Activated CD4-positive, CD25-positive, alpha-beta regulatory T cell (primary cell): ENCODE measurements around the gene UVSSA.

Source experiments
- DNase-seq, 4 experiments: peaks; one replicate each; lab custom pipeline; 2025; lab: John Stamatoyannopoulos, UW

The UVSSA gene

DNA sequence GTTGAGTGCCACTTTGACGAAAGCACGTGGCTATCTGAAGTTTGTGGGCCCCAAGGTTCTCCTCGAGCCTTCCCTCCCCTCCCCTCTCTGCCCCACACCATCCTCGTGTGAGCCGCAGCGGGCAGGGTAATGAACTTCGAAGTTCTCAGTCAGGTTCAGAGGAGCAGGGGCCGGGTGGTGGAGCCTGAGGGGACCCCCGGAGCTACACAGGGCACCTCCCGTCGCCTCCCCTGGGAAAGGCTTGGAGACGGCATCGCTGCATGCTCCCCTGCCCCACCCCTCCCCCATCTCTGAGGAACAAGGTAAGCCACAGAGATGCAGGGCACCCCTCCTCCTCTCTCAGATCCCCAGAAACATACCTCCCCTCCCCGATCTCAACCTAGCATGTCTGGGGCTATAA is 62.1 kb downstream of the UVSSA start:
- no peak for DNase-seq

DNA sequence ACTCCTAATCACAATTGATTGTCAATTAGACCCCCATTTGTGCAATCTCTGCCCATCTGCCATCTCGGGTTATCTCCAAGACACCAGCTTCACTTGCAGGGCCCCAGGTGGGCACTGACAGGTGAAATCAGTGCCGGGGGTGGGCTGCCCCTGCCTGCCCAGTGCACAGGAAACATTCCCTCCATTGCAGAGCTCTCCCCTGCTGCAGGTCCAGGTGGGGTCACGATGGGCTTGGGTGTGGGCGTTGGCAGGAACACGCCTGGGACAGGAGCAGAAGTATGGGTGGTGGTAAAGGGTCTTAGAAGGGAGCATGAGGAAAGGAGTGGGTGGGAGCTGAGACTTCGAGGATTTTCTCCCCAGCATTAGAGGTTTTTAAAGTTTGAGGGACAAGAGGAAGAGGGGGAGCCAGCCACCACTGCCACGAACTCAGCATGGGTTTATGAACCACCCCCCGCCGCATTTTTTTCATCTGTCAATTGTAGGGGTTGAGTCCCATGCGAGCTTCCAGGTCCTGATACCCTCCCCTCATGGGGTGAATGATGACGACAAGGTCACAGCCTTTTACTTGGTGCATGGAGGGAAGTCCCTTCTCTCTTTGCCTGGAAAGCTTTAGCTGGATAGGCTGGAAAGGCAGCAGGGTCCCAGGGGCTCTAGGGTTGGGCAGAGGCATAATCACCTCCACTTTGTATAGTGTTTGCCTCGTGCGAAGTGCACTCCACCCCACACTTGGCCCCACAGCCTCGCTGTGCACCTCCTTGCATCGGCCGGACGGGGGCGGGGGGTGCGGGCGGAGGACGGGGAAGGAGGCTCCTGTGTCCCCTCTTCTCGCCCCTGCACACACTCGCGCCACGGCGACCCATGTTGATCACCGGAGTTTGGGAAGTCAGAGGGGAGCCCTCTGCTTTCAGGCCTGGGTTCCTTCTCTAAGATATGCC is 62.8 kb downstream of the UVSSA start:
- DNase-seq, result no peak

- no peak for DNase-seq
Measured at GRCh38 chr4:1410491-1411325, 63.7 kb downstream of the UVSSA start.

DNA sequence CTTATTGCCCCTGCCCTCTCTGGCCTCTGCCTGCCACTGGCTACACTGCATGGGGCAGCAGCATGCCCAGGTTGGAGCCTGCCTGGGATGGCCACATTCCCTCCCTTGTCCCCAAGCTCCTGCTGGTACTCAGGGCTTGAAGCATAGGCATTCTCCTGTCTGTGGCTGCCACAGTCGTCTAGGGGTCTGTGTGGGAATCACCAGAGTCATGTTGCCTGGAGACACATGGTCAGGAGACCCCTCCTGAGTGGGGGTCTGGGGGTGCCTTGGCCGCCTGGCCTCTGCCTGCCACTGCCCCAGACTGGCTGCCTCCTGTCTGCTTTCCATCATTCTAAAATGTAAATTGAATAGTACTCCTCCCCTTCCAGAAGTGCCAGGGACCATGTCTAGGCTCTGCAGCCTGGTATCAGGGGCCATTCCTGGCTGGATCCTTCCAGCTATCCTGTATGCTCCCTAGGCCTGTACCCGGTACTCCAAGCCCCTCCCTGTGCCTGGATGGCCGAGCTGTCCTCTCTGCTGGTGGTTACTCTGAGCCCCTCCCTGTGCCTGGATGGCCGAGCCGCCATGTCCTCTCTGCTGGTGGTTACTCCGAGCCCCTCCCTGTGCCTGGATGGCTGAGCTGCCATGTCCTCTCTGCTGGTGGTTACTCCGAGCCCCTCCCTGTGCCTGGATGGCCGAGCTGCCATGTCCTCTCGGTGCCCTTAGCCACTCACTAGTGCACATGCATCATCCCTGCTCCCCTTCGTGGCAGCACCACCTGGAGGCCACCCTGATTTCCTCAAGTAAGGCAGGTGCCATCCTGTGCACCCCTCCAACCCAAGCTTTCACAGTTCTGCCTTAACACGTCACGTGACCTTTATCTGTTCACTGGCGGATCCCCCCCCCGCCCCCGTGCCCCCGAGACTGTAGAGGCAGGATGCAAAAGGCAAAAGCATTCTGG is 64.7 kb downstream of the UVSSA start:
- DNase-seq, result no peak

- no peak for DNase-seq
Measured at GRCh38 chr4:1412376-1413203, 65.6 kb downstream of the UVSSA start.

- DNase-seq, result no peak
Measured at GRCh38 chr4:1413204-1413663, 66.2 kb downstream of the UVSSA start.

DNA sequence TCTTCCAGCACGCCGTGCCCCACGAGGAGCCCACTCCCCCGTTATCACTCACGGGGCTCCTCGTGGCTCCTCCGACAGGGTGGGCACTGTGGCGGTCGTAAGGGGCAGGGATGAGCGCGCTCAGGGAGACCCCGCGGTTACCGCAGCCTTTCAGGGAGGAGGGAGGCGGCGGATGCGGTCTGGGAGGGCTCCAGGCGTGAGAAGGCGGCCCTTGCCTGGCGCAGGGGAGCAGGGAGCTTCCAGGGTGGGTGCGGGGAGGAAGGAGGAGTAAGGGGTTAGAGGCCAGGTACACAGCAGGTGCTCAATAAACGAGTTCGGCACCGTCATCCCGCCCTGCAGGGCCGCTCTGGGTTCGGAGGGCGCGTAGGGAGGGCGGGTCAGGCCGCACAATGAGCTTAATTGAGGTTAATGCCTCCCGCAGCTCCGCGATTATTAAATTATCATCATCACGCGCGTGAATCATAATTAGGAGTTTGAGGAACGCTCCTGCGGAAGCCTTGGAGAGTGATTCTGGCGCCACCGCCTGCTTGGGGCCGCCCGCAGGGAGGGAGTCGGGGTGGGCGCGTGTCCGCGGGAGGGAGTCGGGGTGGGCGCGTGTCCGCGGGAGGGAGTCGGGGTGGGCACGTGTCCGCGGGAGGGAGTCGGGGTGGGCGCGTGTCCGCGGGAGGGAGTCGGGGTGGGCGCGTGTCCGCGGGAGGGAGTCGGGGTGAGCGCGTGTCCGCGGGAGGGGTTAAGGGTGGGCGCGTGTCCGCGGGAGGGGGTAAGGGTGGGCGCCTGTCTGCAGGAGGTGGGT is 66.9 kb downstream of the UVSSA start:
- no peak for DNase-seq

- DNase-seq, result no peak
Measured at GRCh38 chr4:1414831-1415680, 68.0 kb downstream of the UVSSA start.

DNA sequence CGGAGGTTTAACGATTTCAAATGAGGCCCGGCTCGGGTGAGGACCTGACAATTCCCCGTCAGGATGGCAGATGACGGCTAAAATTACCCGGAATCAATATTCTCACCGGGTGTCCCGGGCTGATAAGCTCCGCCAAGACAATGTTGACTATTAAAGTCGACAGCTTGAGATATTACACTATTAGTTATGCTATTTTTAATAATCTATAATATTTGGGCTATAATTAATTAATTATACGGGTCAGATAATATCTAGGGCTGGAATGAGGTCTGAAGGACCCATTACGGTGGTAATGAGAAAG is 68.6 kb downstream of the UVSSA start:
- DNase-seq, result no peak

DNA sequence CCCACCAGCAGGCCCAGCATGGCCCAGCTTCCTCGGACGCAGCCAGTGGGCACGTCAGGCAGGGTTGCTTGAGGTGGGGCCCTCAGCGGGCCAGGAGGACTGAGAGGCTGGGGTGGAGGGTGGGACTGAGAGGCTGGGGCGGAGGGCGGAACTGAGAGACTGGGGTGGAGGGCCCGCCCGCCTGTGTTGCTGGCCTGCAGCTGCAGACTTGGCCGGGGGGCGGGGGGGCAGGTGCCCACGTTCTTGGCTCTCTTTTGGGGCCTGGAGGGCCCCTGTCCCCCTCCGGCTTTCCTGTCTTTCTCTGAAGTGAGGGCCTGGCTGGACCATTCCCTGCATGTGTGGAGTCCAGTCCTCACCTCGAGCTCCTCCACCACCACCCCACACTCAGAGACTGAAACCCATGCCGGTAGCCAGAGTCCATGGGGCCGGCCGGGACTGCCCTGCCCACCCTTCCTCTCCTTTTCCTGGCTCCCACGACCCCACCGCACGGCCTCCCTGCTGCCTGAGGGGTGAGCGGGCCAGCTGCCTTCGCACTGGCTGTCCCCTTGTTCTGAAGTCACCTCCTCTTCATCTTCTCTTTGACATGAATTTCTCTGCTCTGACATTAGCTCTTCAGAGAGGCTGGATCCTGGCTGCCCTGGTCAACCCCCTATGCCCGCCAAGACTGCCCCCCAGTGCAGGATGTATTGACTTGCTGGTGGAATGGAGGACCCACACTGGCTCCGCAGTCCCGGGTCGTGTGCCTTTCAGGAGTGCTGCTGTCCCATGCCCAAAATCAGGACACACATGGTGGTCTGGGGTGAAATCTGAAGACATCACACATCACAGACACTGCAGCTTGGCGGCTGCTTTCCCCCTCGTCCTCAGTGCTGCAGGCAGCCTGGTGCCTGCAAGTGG is 69.3 kb downstream of the UVSSA start:
- no peak for DNase-seq

DNA sequence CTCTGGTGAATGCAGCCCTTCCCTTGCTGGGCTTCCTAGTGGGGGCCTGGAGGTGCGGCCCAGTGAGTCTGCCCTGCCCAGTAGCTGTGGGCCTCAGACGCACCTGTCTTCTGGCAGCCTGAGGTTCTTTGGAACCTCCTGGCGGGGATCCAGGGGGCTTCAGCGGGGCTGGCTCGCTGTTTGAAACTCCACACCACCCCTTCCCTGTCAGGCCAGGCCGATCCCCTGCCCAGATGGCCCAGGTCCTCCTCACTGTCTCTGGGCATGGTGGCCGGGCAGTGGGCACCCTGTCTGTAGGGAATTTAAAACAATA is 69.9 kb downstream of the UVSSA start:
- DNase-seq, result no peak

GRCh38 chr4:1417522-1418390 is 70.7 kb downstream of the UVSSA start:
- DNase-seq, result no peak

- no peak for DNase-seq
Measured at GRCh38 chr4:1418494-1419285, 71.7 kb downstream of the UVSSA start.

GRCh38 chr4:1419708-1420107 is 72.7 kb downstream of the UVSSA start:
- no peak for DNase-seq

DNA sequence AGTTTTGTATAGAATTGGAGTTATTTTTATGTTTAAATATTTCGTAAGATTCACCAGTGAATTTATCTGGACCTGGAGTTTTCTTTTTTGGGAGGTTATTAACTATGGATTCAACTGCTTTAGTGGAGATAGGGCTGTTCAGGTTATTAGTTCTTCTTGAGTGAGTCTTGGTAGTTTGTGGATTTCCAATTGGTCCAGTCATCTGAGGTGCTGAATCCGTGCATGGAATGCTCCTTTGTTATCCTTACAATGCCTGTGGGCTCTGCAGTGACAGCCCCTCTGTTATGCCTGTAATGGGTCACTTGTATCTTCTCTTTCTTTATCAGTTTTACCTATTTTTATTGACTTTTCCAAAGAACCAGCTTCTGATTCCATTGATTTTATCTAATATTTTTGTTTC is 74.6 kb downstream of the UVSSA start:
- no peak for DNase-seq

GRCh38 chr4:1427010-1427409 is 80.0 kb downstream of the UVSSA start:
- no peak for DNase-seq
